SU-DHL-6 (cell line): Measurements from ENCODE around the gene FGFRL1.

Source experiments
- H2AFZ ChIP-seq: fragments of 200-600 bp; sonication (generic); 2 replicates; pipeline ENCODE4 v1.6.1; 2014; ENCODE audit warnings: low read depth, mild to moderate bottlenecking, moderate library complexity, mixed read lengths, antibody characterized with exemption, low read length; ENCODE audit not compliant: severe bottlenecking
- H3F3A ChIP-seq: fragments of 200-600 bp; shearing (Covaris generic); 2 replicates; pipeline ENCODE4 v1.6.0; 2016; ENCODE audit warnings: antibody characterized with exemption, mild to moderate bottlenecking; ENCODE audit not compliant: insufficient read depth
- H3K27ac ChIP-seq: fragments of 200-600 bp; sonication (generic); 2 replicates; pipeline ENCODE4 v1.5.1; 2016; ENCODE audit warnings: low read depth, mild to moderate bottlenecking, low read length, moderate library complexity, mixed read lengths
- H3K27me3 ChIP-seq: fragments of 200-600 bp; sonication (generic), shearing (Covaris generic); 2 replicates; pipeline ENCODE4 v1.6.0; 2014; ENCODE audit warnings: mild to moderate bottlenecking, low read length
- H3K36me3 ChIP-seq: fragments of 200-600 bp; sonication (generic); 2 replicates; pipeline ENCODE4 v1.6.1; 2014; ENCODE audit warnings: mild to moderate bottlenecking, low read length, mixed read lengths
- H3K4me2 ChIP-seq: fragments of 300-600, 200-600 bp; shearing (Covaris generic), sonication (generic); 2 replicates; pipeline ENCODE4 v1.6.0; 2014; ENCODE audit warnings: low read length, low read depth, mild to moderate bottlenecking; ENCODE audit not compliant: poor library complexity, severe bottlenecking
- H3K4me3 ChIP-seq: fragments of 200-600 bp; sonication (generic); 2 replicates; pipeline ENCODE4 v1.5.1; 2014; ENCODE audit warnings: antibody characterized with exemption, low read length, mild to moderate bottlenecking, mixed read lengths; ENCODE audit not compliant: insufficient read depth, poor library complexity, severe bottlenecking
- H3K79me2 ChIP-seq: fragments of 200-600 bp; sonication (generic); 2 replicates; pipeline ENCODE4 v1.6.1; 2014; ENCODE audit warnings: mild to moderate bottlenecking, low read length, moderate library complexity; ENCODE audit not compliant: insufficient read depth
- H3K9ac ChIP-seq: fragments of 200-600 bp; sonication (generic); 2 replicates; pipeline ENCODE4 v1.7.0; 2014; ENCODE audit warnings: mild to moderate bottlenecking, low read length
- H3K9me2 ChIP-seq: fragments of 200-600 bp; sonication (generic); replicated peaks from 2 replicates; pipeline ENCODE4 v1.6.1; 2014; ENCODE audit warnings: low read length; ENCODE audit not compliant: insufficient read depth
- H3K9me3 ChIP-seq: fragments of 200-600 bp; sonication (generic); 2 replicates; pipeline ENCODE4 v1.6.1; 2014; ENCODE audit warnings: low read length, mixed read lengths; ENCODE audit not compliant: insufficient read depth
- H4K20me1 ChIP-seq: fragments of 200-600 bp; sonication (generic); 2 replicates; pipeline ENCODE4 v1.6.1; 2014; ENCODE audit warnings: low read depth, mild to moderate bottlenecking, antibody characterized with exemption, low read length, moderate library complexity, mixed read lengths
- EZH2phosphoT487 ChIP-seq: fragments of 200-600 bp; sonication (generic), shearing (Covaris generic); conservative IDR thresholded peaks from 2 replicates; pipeline ENCODE4 v1.6.1; 2018; ENCODE audit warnings: mild to moderate bottlenecking, antibody characterized with exemption, low read length, moderate library complexity, mixed read lengths
- TF ChIP-seq, protein P1 (sequence below): fragments of 200-600 bp; sonication (generic); IDR thresholded peaks from one replicate; pipeline ENCODE4 v1.5.1; 2017; ENCODE audit warnings: antibody characterized with exemption, mild to moderate bottlenecking, low read length, moderate library complexity; ENCODE audit not compliant: insufficient read depth, poor library complexity, severe bottlenecking

The FGFRL1 gene

DNA sequence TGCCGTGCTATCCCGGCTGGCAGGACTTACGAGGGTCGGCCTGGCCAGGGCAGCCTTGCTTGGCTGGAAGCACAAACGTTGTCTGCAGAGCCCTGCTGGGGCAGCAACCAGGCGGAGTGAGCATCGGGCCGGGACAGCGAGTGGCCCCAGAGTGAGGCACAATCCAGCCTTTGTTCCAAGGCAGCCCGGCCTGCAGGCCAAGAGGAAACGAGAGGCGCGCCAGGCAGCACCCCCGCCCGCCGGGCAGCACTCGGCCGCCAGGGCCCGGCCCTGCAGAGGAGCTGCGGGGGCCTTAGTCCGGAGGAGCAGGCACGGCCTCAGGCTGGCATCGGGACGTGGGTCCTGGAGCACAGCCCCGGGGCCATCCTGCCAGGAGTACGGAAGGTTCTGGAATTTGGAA, 24.1 kb downstream of the FGFRL1 start:
- Histone ChIP-seq H3K36me3 (no peaks in the 10 kb centered on the region), H3K27me3 (no peaks in the 10 kb centered on the region), H3K9me3 (no peaks in the 10 kb centered on the region), H4K20me1 (no peaks in the 10 kb centered on the region), H3K9ac (no peak overlapping the region), H3F3A (no peaks in the 10 kb centered on the region), H3K9me2 (no peaks in the 10 kb centered on the region), H3K4me2 (no peak overlapping the region), H2AFZ (no peak overlapping the region), H3K4me3 (no peak overlapping the region), H3K27ac (no peak overlapping the region), H3K79me2 (no peaks in the 10 kb centered on the region)
- TF ChIP-seq, protein P1, sequence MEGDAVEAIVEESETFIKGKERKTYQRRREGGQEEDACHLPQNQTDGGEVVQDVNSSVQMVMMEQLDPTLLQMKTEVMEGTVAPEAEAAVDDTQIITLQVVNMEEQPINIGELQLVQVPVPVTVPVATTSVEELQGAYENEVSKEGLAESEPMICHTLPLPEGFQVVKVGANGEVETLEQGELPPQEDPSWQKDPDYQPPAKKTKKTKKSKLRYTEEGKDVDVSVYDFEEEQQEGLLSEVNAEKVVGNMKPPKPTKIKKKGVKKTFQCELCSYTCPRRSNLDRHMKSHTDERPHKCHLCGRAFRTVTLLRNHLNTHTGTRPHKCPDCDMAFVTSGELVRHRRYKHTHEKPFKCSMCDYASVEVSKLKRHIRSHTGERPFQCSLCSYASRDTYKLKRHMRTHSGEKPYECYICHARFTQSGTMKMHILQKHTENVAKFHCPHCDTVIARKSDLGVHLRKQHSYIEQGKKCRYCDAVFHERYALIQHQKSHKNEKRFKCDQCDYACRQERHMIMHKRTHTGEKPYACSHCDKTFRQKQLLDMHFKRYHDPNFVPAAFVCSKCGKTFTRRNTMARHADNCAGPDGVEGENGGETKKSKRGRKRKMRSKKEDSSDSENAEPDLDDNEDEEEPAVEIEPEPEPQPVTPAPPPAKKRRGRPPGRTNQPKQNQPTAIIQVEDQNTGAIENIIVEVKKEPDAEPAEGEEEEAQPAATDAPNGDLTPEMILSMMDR: no peak
- TF ChIP-seq EZH2phosphoT487: no peak

DNA sequence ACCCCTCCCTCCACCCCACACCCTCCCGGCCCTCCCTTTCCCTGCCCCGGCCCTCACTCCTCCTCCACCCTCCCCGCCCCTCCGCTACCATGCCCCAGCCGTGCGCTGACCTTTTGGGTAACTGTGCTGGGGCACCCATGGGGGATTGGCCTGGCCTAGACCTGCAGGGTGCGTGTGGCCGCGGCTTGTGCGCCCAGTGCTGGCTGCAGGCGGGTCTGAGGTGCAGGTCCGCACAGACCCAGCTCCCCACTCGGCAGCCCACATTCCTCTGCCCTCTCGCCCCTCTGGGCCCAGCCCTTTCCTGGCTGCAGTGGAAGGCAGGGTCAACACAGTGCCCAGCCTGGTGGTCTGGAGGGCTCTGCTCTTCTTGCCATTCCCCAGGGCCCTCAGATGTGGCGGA, 24.7 kb downstream of the FGFRL1 start:
- Histone ChIP-seq H3F3A (no peaks in the 10 kb centered on the region), H3K79me2 (no peaks in the 10 kb centered on the region), H3K9me3 (no peaks in the 10 kb centered on the region), H4K20me1 (no peaks in the 10 kb centered on the region), H3K27me3 (no peaks in the 10 kb centered on the region), H2AFZ (no peak overlapping the region), H3K9me2 (no peaks in the 10 kb centered on the region), H3K27ac (no peak overlapping the region), H3K4me3 (no peak overlapping the region), H3K9ac (no peak overlapping the region), H3K36me3 (no peaks in the 10 kb centered on the region), H3K4me2 (no peak overlapping the region)
- no peak for TF ChIP-seq EZH2phosphoT487
- TF ChIP-seq, protein P1: no peak

DNA sequence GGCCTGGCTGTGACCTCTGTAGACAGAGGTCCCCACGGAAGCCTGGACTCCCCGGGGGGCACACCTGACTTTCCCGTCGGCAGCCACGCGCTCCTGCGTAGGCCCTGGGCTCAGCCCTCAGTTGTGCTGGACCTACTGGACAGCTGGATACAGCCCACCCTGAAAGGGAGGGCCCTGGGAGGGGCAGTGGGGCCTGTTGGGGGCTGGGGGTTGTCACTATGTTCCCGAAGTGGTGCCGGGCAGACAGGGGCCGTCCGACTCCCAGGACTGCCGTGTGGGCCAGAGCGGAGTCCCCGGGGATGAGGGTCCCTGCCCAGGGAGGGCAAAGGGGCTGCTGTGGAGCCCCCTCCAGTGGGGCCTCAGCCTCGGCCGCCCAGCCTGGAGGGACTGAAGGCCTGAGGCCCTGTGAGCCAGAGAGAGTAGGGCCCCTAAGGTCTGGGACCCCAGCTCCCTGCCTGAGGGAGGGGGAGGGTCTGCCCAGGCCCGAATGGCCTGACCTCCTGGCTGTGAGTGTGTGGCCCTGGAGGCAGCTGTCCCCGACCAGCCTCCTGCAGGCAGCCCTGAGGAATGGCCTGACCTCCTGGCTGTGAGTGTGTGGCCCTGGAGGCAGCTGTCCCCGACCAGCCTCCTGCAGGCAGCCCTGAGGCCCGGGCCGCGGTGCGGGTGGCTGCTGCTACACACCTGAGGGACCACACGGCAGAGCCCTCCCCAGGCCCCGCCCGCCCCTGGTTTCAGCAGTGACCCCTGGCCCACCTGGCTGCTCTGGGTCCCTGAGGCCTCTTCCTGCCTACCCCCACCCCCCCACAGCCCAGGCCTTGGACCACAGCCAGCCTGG, 25.8 kb downstream of the FGFRL1 start:
- Histone ChIP-seq H2AFZ (no peak overlapping the region), H3K79me2 (no peaks in the 10 kb centered on the region), H3K4me3 (no peak overlapping the region), H3K9me2 (no peaks in the 10 kb centered on the region), H3F3A (no peaks in the 10 kb centered on the region), H3K9me3 (no peaks in the 10 kb centered on the region), H3K36me3 (no peaks in the 10 kb centered on the region), H4K20me1 (no peaks in the 10 kb centered on the region), H3K4me2 (no peak overlapping the region), H3K27me3 (no peaks in the 10 kb centered on the region), H3K9ac (no peak overlapping the region), H3K27ac (no peak overlapping the region)
- no peak for TF ChIP-seq EZH2phosphoT487
- TF ChIP-seq, protein P1: no peak
